Activated T-helper 1 cell treated with anti-CD3 and anti-CD28 coated beads, Interleukin-2, amount 50 U/mL, for 16 hours (primary cell): Measurements from ENCODE around the gene FKBP4.
A peak's percentile ranks its signal among the peaks of the same experiment; 100 is the strongest.

ENCODE experiments used
- DNase-seq, 2 donors: peaks; one replicate each; pipeline ENCODE4 v3.0.0-alpha.2; 2020; ENCODE audit warnings: low read depth in 1 of 2, low spot score in 1 of 2

FKBP4 gene

DNA sequence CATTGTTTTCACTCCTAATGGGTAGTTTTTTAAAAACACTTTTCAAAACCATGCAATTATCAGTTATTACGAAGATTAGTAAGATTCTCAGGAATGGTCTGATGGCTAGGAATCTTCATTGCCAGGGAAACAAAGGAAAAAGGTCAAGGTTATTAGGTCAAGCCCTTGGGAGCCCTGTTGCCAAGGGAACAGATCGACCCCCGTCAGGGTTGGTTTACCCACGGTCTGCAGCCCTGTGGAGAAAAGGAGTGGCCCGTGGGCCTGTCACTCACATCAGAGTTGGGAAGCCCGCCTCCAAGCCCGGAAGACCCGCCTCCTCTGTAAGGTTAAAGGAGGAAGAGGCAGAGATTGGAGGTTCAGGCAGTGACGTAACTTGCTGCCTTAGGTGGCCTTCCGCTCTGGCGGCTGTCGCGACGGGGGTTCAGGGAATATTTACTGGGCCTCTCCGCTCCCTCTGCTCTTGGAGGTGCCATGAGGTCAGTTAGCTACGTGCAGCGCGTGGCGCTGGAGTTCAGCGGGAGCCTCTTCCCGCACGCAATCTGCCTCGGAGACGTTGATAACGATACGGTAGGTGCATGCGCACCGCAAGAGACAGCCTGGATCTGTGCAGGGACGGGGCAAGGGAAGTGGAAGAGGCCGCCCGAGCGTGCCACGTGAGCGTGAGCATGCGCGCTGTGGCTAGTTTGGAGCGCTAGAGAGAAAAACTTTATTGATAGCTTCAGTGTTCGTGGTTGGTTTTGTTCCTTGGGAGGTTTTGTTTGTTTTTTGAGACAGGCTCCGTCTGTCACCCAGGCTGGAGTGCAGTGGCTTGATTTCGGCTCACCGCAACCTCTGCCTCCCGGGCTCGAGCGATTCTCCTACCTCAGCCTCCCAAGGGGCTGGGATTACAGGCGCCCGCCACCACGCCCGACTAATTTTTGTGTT, 17.8 kb downstream of the FKBP4 start, which contains the start of gene ITFG2:
Gene ITFG2 (plus strand): TSS at position 379 of the 924 bp plus-strand sequence. CDS start 93 bp downstream, at position 472.
- DNase-seq = peak; percentile 86 to 90

GRCh38 chr12:2813214-2814185, 18.7 kb downstream of the FKBP4 start:
- no peak for DNase-seq

- no peak for DNase-seq
Measured at GRCh38 chr12:2819810-2820209, 25.0 kb downstream of the FKBP4 start.

DNA sequence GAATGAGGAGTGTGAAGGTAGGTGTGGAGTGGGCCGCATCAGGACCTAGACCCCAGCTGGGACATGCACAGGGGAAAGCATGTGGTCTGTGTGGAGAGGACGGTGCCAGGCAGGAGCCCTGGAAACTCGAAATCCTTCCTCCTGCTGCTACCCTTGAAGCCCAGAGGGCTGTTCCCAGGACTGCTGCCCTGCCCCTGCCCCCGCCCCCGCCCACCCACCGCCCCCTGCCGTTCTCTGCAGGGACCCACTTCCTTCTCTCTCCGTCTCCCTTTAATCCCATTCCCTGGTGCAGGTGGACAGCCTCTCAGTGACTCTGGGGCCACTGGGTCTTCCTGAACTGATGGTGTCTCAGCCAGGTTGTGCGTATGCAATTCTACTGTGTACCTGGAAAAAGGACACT, 25.7 kb downstream of the FKBP4 start:
- no peak for DNase-seq

DNA sequence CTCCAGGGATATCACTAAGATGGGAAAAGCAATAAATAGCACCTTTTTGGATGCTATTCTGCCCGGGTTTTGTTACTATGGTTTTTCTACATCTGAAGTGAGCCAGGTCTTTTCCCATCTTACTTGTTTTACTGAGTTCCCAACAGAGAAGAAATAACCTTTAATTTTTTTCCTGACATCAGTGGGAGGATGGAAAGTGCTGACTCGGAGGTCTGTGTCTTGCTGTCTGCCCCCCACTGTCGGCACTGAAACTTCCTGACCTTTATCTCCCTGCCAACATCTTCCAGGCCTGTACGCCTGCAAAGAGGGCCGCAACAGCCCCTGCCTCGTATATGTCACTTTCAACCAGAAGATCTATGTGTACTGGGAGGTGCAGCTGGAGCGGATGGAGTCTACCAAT, 28.7 kb downstream of the FKBP4 start:
- no peak for DNase-seq

GRCh38 chr12:2824541-2824940, 29.8 kb downstream of the FKBP4 start:
- no peak for DNase-seq

- DNase-seq = no peak
Measured at GRCh38 chr12:2825132-2825531, 30.4 kb downstream of the FKBP4 start.

DNA sequence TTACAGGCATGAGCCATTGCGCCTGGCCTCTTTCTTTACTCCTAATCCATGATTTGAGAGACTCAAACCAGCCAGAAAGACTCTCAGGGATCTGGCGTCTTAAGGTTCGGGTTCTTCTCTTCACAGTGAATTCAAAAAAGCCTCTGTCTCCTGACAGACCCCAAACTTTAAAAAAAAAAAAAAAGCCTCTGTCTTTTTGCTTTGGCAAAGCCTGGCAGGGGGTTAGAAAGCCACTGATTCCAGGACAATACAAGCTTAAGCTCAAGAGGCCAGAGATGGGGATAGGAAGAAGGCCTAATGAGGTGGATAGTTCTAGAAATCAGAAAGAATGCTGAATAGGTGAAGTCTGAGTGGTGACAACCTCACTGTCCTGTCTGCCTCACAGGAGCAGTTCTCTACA, 31.3 kb downstream of the FKBP4 start:
- no peak for DNase-seq

DNA sequence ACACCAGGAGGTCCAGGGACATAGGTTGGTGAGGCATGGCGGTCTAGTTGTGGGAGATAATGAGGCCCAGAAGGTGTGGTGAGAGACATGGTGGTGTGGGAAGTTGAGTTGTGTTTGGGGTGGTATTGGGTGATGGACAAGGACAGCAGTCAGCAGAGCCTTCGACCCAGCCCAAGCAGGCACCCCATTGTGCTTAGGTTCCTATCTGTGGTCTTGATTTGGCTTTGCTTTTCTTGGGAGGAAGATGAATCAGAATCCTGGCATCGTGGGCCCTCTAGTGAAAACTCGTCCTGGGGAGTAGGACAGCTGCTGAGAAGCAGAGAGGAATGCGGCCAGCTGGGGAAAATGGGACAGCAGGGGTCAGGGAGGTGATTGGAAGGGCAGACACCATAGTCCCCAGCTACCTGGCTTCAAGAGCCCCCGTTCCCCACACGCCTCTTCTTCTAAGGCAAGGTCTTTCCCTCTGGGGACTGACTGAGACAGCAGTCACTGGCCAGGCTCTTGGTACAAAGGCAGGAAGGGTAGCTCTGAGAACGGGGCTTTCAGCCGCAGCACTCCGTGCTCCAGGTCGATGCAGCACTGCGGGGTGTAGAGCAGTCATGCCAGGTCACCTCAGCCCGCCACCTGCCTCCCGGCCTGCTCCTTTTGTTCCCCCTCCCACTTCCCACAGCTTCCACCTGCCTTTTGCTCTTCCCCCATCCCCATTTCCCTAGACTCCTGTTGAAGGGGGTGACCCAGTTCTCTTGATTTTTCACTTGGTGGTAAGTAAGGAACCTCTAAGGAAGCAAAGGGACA, 32.1 kb downstream of the FKBP4 start:
- no peak for DNase-seq

GRCh38 chr12:2829275-2829674, 34.5 kb downstream of the FKBP4 start:
- DNase-seq = no peak

GRCh38 chr12:2832550-2833127, 37.9 kb downstream of the FKBP4 start:
- DNase-seq = no peak

DNA sequence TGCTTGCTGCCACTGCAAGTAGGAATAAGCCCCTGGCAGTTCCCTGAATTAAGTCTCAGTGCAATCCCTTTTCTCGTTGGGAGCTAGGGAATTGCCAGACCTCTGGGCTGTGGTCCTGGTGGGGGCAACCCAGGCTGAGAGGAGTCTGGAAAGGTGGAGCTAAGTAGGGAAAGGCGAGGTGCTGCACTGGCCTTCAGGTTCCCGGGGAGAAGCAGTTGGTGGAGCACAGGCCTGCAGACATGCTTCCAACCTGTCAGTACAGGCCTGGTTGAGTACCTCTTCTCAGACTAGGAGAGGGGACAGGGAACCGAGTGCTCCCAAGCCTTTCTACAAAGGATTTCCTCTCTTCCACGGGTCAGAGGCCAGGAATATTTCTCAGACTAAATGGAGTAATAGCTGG, 38.6 kb downstream of the FKBP4 start:
- no peak for DNase-seq

GRCh38 chr12:2833810-2834209, 39.0 kb downstream of the FKBP4 start:
- DNase-seq = no peak

DNA sequence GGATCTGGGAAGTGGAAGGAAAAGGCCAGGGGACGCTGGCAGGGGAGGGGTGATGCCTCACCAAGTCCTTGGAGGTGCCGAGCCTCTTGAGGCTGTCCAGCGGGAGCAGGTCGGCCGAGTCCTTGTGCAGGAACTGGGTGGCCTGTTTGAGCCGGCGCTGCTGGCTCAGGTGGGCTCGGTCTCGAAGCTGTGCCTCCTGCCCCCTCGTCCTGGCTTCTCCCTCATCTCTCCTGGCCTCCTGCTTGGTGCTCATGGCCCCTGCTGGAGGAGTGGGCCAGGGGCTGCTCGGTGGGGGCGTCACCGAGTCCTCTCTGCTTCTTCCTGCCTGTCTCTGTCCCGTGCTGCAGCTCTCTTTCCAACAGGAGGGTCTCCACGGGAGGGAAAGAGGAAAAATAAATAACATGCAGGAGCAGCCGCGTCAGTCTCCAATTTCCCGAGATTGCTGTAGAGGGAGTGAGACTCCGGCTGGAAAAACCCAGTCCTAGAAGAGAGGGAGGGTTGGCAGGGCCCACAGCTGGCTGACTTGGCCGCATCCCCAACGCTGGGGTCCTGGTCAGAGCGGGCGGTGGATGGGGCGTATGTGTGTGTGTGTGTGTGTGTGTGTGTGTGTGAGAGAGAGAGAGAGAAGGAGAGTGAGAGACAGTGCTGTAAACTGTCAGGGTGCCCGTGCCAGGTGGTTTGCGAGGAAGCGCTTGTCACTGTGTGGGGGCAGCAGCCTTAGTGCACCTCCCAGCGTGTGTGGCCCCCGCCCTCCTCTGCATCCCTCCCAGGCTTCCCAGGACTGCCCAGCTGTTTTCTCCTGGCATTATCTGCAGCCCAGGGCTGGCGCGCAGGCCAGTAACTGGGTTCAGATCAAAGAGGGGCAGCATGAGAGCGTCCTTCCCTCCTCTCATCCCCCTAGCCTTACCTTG, 40.1 kb downstream of the FKBP4 start, which contains the start of gene NRIP2:
Gene NRIP2 (minus strand): TSS at position 455 of the 911 bp plus-strand sequence. CDS start 52 bp downstream, at position 403.
- no peak for DNase-seq

GRCh38 chr12:2835691-2836403, 41.1 kb downstream of the FKBP4 start:
- no peak for DNase-seq

- no peak for DNase-seq
Measured at GRCh38 chr12:2836574-2836973, 41.8 kb downstream of the FKBP4 start.

GRCh38 chr12:2841056-2841650, 46.4 kb downstream of the FKBP4 start:
- no peak for DNase-seq

GRCh38 chr12:2842948-2843347, 48.2 kb downstream of the FKBP4 start:
- no peak for DNase-seq
